GM23338 (cell line): Measurements from ENCODE around the gene TANGO2. TPM values are rescaled to one million over a fixed set of nuclear protein-coding genes. Genes with fewer than 3 reads are reported as not detected.

Experiments used
- ATAC-seq: fragments of 200-7000 bp; cut with Tn5 transposase; 3 replicates; pipeline ENCODE4 v1.9.1; 2020
- DNase-seq: peaks from one replicate; pipeline ENCODE4 v3.0.0-alpha.2; 2015; ENCODE audit warnings: low spot score
- H2AFZ ChIP-seq: fragments of 200-600 bp; sonication (generic); 2 replicates; pipeline ENCODE4 v1.8.0; 2016; ENCODE audit warnings: antibody characterized with exemption, mild to moderate bottlenecking, moderate library complexity
- H3F3A ChIP-seq: fragments of 200-600 bp; sonication (generic); replicated peaks from 2 replicates; pipeline ENCODE4 v1.8.0; 2017; ENCODE audit warnings: antibody characterized with exemption, mixed run types, low read depth
- H3K27ac ChIP-seq: fragments of 200-600 bp; sonication (generic); 2 replicates; pipeline ENCODE4 v1.6.1; 2016; ENCODE audit warnings: low read depth
- H3K27me3 ChIP-seq: fragments of 200-600 bp; sonication (generic); 2 replicates; pipeline ENCODE4 v1.8.0; 2016; ENCODE audit warnings: mild to moderate bottlenecking, mixed run types, moderate library complexity; ENCODE audit not compliant: insufficient read depth
- H3K36me3 ChIP-seq: fragments of 200-600 bp; sonication (generic); 2 replicates; pipeline ENCODE4 v1.8.0; 2016; ENCODE audit warnings: mild to moderate bottlenecking; ENCODE audit not compliant: insufficient read depth
- H3K4me1 ChIP-seq: fragments of 200-600 bp; sonication (generic); 2 replicates; pipeline ENCODE4 v1.8.0; 2016; ENCODE audit warnings: mild to moderate bottlenecking, moderate library complexity; ENCODE audit not compliant: insufficient read depth
- H3K4me2 ChIP-seq: fragments of 200-600 bp; sonication (generic); 2 replicates; pipeline ENCODE4 v1.7.1; 2017; ENCODE audit warnings: mixed run types
- H3K4me3 ChIP-seq: fragments of 200-600 bp; sonication (generic); 2 replicates; pipeline ENCODE4 v1.6.1; 2016; ENCODE audit warnings: mixed run types
- H3K79me2 ChIP-seq: fragments of 200-600 bp; sonication (generic); replicated peaks from 2 replicates; pipeline ENCODE4 v1.8.0; 2017; ENCODE audit warnings: mild to moderate bottlenecking; ENCODE audit not compliant: insufficient read depth
- H3K9me2 ChIP-seq: fragments of 200-600 bp; sonication (generic); 2 replicates; pipeline ENCODE4 v1.8.0; 2017; ENCODE audit not compliant: insufficient read depth
- H4K20me1 ChIP-seq: fragments of 200-600 bp; sonication (generic); replicated peaks from 2 replicates; pipeline ENCODE4 v1.8.0; 2017; ENCODE audit warnings: mild to moderate bottlenecking; ENCODE audit not compliant: insufficient read depth
- H3K27ac Mint-ChIP-seq: 2 replicates; pipeline ENCODE4 v1.8.0; 2020; ENCODE audit warnings: inconsistent platforms, mild to moderate bottlenecking, moderate library complexity, mixed read lengths
- H3K27me3 Mint-ChIP-seq: 3 replicates; pipeline ENCODE4 v1.8.0; 2022; ENCODE audit warnings: low read depth, mild to moderate bottlenecking, moderate library complexity, mixed read lengths, inconsistent platforms; ENCODE audit not compliant: insufficient read depth, poor library complexity
- H3K36me3 Mint-ChIP-seq: 3 replicates; pipeline ENCODE4 v1.8.0; 2021; ENCODE audit warnings: low read depth, mild to moderate bottlenecking, inconsistent platforms, moderate library complexity, mixed read lengths
- H3K4me1 Mint-ChIP-seq: 3 replicates; pipeline ENCODE4 v1.8.0; 2020; ENCODE audit warnings: mild to moderate bottlenecking, inconsistent platforms, mixed read lengths
- H3K4me3 Mint-ChIP-seq: 3 replicates; pipeline ENCODE4 v1.8.0; 2021; ENCODE audit warnings: moderate library complexity, mild to moderate bottlenecking, inconsistent platforms, mixed read lengths
- H3K9me3 Mint-ChIP-seq: 3 replicates; pipeline ENCODE4 v1.8.0; 2020; ENCODE audit warnings: moderate library complexity, mild to moderate bottlenecking, inconsistent platforms, mixed read lengths
- CTCF ChIP-seq, 2 experiments: fragments of 200-600 bp in 1 of 2; sonication (generic) in 1 of 2; conservative IDR thresholded peaks; 2 replicates each; pipeline versions ENCODE4 v1.5.1 to v1.6.1; 2016 to 2017; ENCODE audit warnings: antibody characterized with exemption in 2 of 2, low read depth in 2 of 2, mild to moderate bottlenecking in 2 of 2, moderate library complexity in 1 of 2
- ETS1 ChIP-seq: IDR thresholded peaks from 2 replicates; pipeline ENCODE4 v1.6.1; 2016; ENCODE audit warnings: antibody characterized with exemption
- EZH2 ChIP-seq: fragments of 200-600 bp; sonication (generic); IDR thresholded peaks from one replicate; pipeline ENCODE4 v1.8.0; 2017; ENCODE audit warnings: antibody characterized with exemption, mild to moderate bottlenecking, low read depth; ENCODE audit not compliant: unreplicated experiment
- EZH2phosphoT487 ChIP-seq: fragments of 200-600 bp; sonication (generic); IDR thresholded peaks from one replicate; pipeline ENCODE4 v1.8.1; 2018; ENCODE audit warnings: antibody characterized with exemption; ENCODE audit not compliant: unreplicated experiment
- NANOG ChIP-seq: IDR thresholded peaks from 2 replicates; pipeline ENCODE4 v1.6.1; 2016; ENCODE audit warnings: antibody characterized with exemption, borderline replicate concordance
- REST ChIP-seq: IDR thresholded peaks from one replicate; pipeline ENCODE4 v1.6.1; 2018; ENCODE audit warnings: antibody characterized with exemption; ENCODE audit not compliant: unreplicated experiment
- STAT1 ChIP-seq: IDR thresholded peaks from one replicate; pipeline ENCODE4 v1.6.1; 2016; ENCODE audit warnings: antibody characterized with exemption; ENCODE audit not compliant: unreplicated experiment
- ZNF114 ChIP-seq: fragments of 250-450 bp; sonication (Bioruptor Pico); IDR thresholded peaks from 2 replicates; pipeline ENCODE4 v1.5.0; 2020; ENCODE audit warnings: mild to moderate bottlenecking, moderate library complexity
- ZNF331 ChIP-seq: fragments of 250-450 bp; sonication (Bioruptor Pico); IDR thresholded peaks from 2 replicates; pipeline ENCODE4 v1.5.0; 2020; ENCODE audit warnings: low read depth, mild to moderate bottlenecking, moderate library complexity
- polyA plus RNA-seq: library from polyadenylated mRNA; unstranded; fragments of >200 nt; fragmentation: Nextera tagmentation; extraction: Ambion mirVana; gene quantifications from 2 replicates; pipeline ENCODE4 v1.2.1, GENCODE V29; 2016
- total RNA-seq: library from RNA; depleted of rRNA; stranded (reverse); fragments of >200 nt; shearing (Covaris generic); gene quantifications from 2 replicates; pipeline ENCODE4 v1.2.3, GENCODE V29; 2014

Gene TANGO2
- total and polyA plus RNA-seq, 2 experiments from 2014 or later, result 6.9 to 15.0 TPM

GRCh38 chr22:19979712-19980493 is 41.0 kb upstream of the TANGO2 start (continued):
- TF ChIP-seq REST (no peak), CTCF (conservative IDR thresholded peaks at IDR 0.05; ENCODE audit: low read depth in 2 of 2) (no peak), NANOG (no peak), ETS1 (no peak)

- no peaks in the 10 kb centered on the region; the same call in 1 of the 2 replicates for H4K20me1 ChIP-seq
- no peak overlapping the region for H3K4me2 ChIP-seq
- H3K79me2 ChIP-seq, result peaks cover 7% of the 10 kb centered on the region
- H3F3A ChIP-seq, result no peaks in the 10 kb centered on the region
- Mint-ChIP-seq H3K4me3 (no peak overlapping the region), H3K9me3 (no peaks in the 10 kb centered on the region), H3K4me1 (peaks cover 7% of the 10 kb centered on the region), H3K27me3 (peaks cover 2% of the 10 kb centered on the region), H3K27ac (no peak overlapping the region), H3K36me3 (peaks cover 9% of the 10 kb centered on the region)
- H3K9me2 ChIP-seq, result no peaks in the 10 kb centered on the region
- H3K4me3 ChIP-seq, result no peak overlapping the region
- H3K36me3 ChIP-seq, result 0 out of 2 replicates have a peak, but pooled peaks cover 4% of the 10 kb centered on the region
- no peak overlapping the region for H2AFZ ChIP-seq
- H3K27me3 ChIP-seq, result no peaks in the 10 kb centered on the region
- no peak overlapping the region for H3K27ac ChIP-seq
- ATAC-seq (no peak), DNase-seq (no peak)
- TF ChIP-seq ZNF331 (CRISPR knock-in tag), result no peak
- no peak for TF ChIP-seq CTCF (conservative IDR thresholded peaks at IDR 0.05; ENCODE audit: low read depth in 2 of 2)
- TF ChIP-seq EZH2phosphoT487, result no peak
- no peak for TF ChIP-seq STAT1
- TF ChIP-seq EZH2, result no peak
- TF ChIP-seq ZNF114 (CRISPR knock-in tag), result no peak
- peaks cover under 1% of the 10 kb centered on the region; the same call in 1 of the 2 replicates for H3K4me1 ChIP-seq
These were observed 40.1 kb upstream of the TANGO2 start for GRCh38 chr22:19980766-19981165.
